GM18870 (cell line): ENCODE results near the gene ZNF577.

Source experiments
- ATAC-seq: cut with Tn5 transposase; IDR thresholded peaks from one replicate; pipeline ENCODE4 v1.9.1; 2021; ENCODE audit warnings: moderate library complexity; ENCODE audit not compliant: unreplicated experiment

The ZNF577 gene

GRCh38 chr19:51873097-51873496 is 14.7 kb downstream of the ZNF577 start:
- ATAC-seq = no peak

GRCh38 chr19:51861870-51862622 is 25.7 kb downstream of the ZNF577 start:
- ATAC-seq = no peak

DNA sequence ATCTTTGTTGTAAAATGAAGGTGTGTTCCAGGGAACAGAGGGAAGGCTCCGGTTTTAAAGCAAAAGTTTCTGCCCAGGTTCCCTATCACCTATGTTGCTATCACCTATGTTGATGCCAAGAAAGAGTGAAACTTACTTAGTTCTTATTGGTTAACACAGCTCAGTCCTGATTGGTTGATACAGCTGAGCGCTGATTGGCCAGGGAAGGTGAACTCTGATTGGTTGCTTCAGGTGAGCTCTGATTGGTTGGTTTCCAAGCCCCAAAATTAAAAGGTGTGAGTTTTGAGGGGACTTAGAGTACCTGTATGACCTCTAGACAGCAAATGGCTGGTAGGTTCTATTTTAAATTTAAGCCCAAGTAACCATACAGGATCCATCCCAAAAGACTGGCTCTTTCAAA is 50.6 kb downstream of the ZNF577 start:
- no peak for ATAC-seq

GRCh38 chr19:51830274-51830673 is 57.5 kb downstream of the ZNF577 start:
- no peak for ATAC-seq

- ATAC-seq = no peak
These were observed 63.3 kb downstream of the ZNF577 start for GRCh38 chr19:51824281-51825005.

- ATAC-seq = no peak
These were observed 64.8 kb downstream of the ZNF577 start for GRCh38 chr19:51822946-51823345.

DNA sequence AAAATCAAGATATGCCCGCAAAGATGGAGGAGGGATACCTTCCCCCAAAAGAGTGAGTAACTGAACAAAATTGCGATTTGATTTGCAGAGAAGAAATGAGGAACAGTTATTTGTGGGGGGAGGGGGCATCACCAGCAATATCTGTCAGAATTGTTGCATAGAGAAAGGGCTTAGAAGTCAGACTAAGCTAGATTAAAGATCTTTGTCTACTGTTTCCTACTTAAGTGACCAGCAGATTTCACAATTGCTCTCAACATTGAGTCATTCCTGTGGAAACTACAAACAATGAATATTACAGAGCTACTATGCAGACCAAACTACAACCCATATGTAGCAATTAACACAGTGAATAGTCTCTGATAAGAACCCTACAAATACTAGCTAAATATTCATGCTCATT is 65.4 kb downstream of the ZNF577 start:
- ATAC-seq = no peak

- ATAC-seq = no peak
These were observed 65.8 kb downstream of the ZNF577 start for GRCh38 chr19:51821921-51822320.

GRCh38 chr19:51821456-51821855 is 66.3 kb downstream of the ZNF577 start:
- no peak for ATAC-seq
